Measurements from ENCODE around the gene LIPT2.

Gene LIPT2

DNA sequence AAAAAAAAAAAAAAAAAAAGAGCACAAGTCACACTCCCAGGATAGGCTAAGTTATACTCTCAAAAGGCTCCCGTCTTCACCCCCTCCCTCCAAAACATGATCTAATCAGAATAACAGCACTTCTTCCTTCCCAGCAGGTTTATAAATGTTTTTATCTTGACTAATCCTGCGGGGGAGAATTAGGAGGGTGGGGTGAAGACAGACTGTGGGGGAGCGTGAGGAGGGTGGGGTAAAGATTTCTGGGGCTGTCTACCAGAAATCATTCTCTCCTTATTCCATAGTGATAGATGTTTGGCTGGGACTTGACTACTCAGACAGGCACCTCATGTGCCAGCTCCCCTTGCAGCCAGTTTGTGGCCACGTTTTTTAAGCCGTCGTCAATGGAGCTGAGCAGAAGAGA, 43.2 kb downstream of the LIPT2 start (continued):
- TF ChIP-seq ZNF16 (tag by site-specific recombination; IDR thresholded peaks at IDR 0.05; ENCODE audit: low read depth) (no peak), ZNF202 (tag by site-specific recombination; IDR thresholded peaks at IDR 0.05; ENCODE audit: borderline replicate concordance) (no peak)

DNA sequence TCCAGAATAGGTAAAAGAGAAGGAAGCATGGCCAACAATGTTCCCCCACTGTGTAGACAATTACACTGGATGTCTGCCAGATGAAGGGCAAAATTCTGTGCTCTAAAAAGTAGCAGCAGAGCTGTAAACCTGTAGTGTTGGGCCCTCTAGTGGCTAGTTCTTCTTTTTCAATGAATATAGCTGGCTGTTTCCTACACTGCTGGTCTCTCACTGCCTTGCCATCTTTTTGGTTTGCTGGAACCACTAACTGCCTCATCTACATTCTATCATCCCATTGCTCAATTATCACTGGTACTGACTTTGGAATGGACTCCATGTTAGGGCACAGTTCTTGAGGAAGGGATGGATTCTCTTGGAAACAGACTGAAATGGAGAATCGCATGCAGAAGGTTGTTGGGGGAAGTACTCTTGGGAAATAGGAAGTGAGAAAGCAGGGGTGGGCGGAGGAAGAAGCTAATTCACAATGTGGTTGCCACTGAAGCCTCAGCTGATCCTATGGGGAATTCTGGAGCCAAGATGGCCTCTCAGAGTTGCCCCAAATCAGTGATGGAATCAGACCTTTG, 44.1 kb downstream of the LIPT2 start:
- Histone ChIP-seq H3K9me3 (ENCODE audit: control insufficient read depth, insufficient read depth, low read depth, low read length) (no peaks in the 10 kb centered on the region), H3K27ac (ENCODE audit: extremely low read depth, low read depth, low read length) (no peak overlapping the region), H3K36me3 (ENCODE audit: control insufficient read depth in 2 of 2, insufficient read depth in 1 of 2, low read length in 2 of 2) (no peaks in the 10 kb centered on the region), H3K4me1 (ENCODE audit: control insufficient read depth, insufficient read depth, low read length) (no peaks in the 10 kb centered on the region; the same call in 1 of the 2 replicates), H3K4me3 (ENCODE audit: low read depth, low read length) (no peak overlapping the region)
- POLR2A ChIA-PET = interaction anchor here (0.5 to 1.5 kb wide), 4 partner anchors 44 to 194 kb away, joined by 3 to 7 read pairs (median 4); partner anchors contain the start of genes LIPT2 and PGM2L1
- CTCF ChIA-PET = interaction anchor here (0.6 to 13.1 kb wide), 34 partner anchors 9 to 518 kb away, joined by 3 to 221 read pairs (median 3); no protein-coding TSS in a partner anchor
- TF ChIP-seq FEZF1 (tag by site-specific recombination; IDR thresholded peaks at IDR 0.05) = no peak
- TF ChIP-seq, protein P1, sequence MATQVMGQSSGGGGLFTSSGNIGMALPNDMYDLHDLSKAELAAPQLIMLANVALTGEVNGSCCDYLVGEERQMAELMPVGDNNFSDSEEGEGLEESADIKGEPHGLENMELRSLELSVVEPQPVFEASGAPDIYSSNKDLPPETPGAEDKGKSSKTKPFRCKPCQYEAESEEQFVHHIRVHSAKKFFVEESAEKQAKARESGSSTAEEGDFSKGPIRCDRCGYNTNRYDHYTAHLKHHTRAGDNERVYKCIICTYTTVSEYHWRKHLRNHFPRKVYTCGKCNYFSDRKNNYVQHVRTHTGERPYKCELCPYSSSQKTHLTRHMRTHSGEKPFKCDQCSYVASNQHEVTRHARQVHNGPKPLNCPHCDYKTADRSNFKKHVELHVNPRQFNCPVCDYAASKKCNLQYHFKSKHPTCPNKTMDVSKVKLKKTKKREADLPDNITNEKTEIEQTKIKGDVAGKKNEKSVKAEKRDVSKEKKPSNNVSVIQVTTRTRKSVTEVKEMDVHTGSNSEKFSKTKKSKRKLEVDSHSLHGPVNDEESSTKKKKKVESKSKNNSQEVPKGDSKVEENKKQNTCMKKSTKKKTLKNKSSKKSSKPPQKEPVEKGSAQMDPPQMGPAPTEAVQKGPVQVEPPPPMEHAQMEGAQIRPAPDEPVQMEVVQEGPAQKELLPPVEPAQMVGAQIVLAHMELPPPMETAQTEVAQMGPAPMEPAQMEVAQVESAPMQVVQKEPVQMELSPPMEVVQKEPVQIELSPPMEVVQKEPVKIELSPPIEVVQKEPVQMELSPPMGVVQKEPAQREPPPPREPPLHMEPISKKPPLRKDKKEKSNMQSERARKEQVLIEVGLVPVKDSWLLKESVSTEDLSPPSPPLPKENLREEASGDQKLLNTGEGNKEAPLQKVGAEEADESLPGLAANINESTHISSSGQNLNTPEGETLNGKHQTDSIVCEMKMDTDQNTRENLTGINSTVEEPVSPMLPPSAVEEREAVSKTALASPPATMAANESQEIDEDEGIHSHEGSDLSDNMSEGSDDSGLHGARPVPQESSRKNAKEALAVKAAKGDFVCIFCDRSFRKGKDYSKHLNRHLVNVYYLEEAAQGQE (tag by site-specific recombination; IDR thresholded peaks at IDR 0.05) = no peak
- peak; percentile 45; the same call in 1 of the 2 replicates for TF ChIP-seq ZSCAN30 (tag by site-specific recombination; IDR thresholded peaks at IDR 0.05)
- TF ChIP-seq ZBTB1 (tag by site-specific recombination; IDR thresholded peaks at IDR 0.05) = no peak
- TF ChIP-seq, protein P2, sequence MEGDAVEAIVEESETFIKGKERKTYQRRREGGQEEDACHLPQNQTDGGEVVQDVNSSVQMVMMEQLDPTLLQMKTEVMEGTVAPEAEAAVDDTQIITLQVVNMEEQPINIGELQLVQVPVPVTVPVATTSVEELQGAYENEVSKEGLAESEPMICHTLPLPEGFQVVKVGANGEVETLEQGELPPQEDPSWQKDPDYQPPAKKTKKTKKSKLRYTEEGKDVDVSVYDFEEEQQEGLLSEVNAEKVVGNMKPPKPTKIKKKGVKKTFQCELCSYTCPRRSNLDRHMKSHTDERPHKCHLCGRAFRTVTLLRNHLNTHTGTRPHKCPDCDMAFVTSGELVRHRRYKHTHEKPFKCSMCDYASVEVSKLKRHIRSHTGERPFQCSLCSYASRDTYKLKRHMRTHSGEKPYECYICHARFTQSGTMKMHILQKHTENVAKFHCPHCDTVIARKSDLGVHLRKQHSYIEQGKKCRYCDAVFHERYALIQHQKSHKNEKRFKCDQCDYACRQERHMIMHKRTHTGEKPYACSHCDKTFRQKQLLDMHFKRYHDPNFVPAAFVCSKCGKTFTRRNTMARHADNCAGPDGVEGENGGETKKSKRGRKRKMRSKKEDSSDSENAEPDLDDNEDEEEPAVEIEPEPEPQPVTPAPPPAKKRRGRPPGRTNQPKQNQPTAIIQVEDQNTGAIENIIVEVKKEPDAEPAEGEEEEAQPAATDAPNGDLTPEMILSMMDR (tag by site-specific recombination; IDR thresholded peaks at IDR 0.05) = peak; percentile 50; the same call in 1 of the 2 replicates
- 0 out of 2 replicates have a peak, but pooled peaks have one; percentile 46 for TF ChIP-seq ZNF558 (tag by site-specific recombination; IDR thresholded peaks at IDR 0.05)
- TF ChIP-seq ZNF366 (tag by site-specific recombination; conservative IDR thresholded peaks at IDR 0.05) = 0 out of 2 replicates have a peak, but pooled peaks have one; percentile 31
- TF ChIP-seq ZNF2 (tag by site-specific recombination; IDR thresholded peaks at IDR 0.05) = peak; percentile 91
- TF ChIP-seq, protein P3, sequence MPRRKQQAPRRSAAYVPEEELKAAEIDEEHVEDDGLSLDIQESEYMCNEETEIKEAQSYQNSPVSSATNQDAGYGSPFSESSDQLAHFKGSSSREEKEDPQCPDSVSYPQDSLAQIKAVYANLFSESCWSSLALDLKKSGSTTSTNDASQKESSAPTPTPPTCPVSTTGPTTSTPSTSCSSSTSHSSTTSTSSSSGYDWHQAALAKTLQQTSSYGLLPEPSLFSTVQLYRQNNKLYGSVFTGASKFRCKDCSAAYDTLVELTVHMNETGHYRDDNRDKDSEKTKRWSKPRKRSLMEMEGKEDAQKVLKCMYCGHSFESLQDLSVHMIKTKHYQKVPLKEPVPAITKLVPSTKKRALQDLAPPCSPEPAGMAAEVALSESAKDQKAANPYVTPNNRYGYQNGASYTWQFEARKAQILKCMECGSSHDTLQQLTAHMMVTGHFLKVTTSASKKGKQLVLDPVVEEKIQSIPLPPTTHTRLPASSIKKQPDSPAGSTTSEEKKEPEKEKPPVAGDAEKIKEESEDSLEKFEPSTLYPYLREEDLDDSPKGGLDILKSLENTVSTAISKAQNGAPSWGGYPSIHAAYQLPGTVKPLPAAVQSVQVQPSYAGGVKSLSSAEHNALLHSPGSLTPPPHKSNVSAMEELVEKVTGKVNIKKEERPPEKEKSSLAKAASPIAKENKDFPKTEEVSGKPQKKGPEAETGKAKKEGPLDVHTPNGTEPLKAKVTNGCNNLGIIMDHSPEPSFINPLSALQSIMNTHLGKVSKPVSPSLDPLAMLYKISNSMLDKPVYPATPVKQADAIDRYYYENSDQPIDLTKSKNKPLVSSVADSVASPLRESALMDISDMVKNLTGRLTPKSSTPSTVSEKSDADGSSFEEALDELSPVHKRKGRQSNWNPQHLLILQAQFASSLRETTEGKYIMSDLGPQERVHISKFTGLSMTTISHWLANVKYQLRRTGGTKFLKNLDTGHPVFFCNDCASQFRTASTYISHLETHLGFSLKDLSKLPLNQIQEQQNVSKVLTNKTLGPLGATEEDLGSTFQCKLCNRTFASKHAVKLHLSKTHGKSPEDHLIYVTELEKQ (tag by site-specific recombination; IDR thresholded peaks at IDR 0.05; ENCODE audit: borderline replicate concordance) = no peak
- peak; percentile 90 for TF ChIP-seq ZNF654 (tag by site-specific recombination; IDR thresholded peaks at IDR 0.05; ENCODE audit: low read depth)
- TF ChIP-seq ZNF660 (tag by site-specific recombination; IDR thresholded peaks at IDR 0.05) = peak; percentile 59
- TF ChIP-seq HOXD13 (CRISPR knock-in tag; IDR thresholded peaks at IDR 0.05; ENCODE audit: borderline replicate concordance) = no peak
- 0 out of 2 replicates have a peak, but pooled peaks have one; percentile 19 for TF ChIP-seq ZFHX2 (tag by site-specific recombination; conservative IDR thresholded peaks at IDR 0.05)
- TF ChIP-seq ZNF664 (tag by site-specific recombination; IDR thresholded peaks at IDR 0.05) = no peak
- peak; percentile 49; the same call in 1 of the 2 replicates for TF ChIP-seq GLIS1 (tag by site-specific recombination; IDR thresholded peaks at IDR 0.05)
- TF ChIP-seq ZNF184 (tag by site-specific recombination; IDR thresholded peaks at IDR 0.05) = 0 out of 2 replicates have a peak, but pooled peaks have one; percentile 20
- TF ChIP-seq, protein P4, sequence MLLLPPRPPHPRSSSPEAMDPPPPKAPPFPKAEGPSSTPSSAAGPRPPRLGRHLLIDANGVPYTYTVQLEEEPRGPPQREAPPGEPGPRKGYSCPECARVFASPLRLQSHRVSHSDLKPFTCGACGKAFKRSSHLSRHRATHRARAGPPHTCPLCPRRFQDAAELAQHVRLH (tag by site-specific recombination; IDR thresholded peaks at IDR 0.05) = no peak
- TF ChIP-seq ZBTB17 (tag by site-specific recombination; IDR thresholded peaks at IDR 0.05) = peak; percentile 45; the same call in 1 of the 2 replicates
- TF ChIP-seq, protein P5, sequence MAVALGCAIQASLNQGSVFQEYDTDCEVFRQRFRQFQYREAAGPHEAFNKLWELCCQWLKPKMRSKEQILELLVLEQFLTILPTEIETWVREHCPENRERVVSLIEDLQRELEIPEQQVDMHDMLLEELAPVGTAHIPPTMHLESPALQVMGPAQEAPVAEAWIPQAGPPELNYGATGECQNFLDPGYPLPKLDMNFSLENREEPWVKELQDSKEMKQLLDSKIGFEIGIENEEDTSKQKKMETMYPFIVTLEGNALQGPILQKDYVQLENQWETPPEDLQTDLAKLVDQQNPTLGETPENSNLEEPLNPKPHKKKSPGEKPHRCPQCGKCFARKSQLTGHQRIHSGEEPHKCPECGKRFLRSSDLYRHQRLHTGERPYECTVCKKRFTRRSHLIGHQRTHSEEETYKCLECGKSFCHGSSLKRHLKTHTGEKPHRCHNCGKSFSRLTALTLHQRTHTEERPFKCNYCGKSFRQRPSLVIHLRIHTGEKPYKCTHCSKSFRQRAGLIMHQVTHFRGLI (tag by site-specific recombination; IDR thresholded peaks at IDR 0.05) = peak; percentile 74; the same call in 1 of the 2 replicates

Measured in HEK293 (cell line).